ENCODE data around the gene CEBPG. TPM values are rescaled to one million over a fixed set of nuclear protein-coding genes. Genes with fewer than 3 reads are reported as not detected.

CEBPG gene
- total RNA-seq, 1 donor from 2014 or later, result 17.3 TPM

DNA sequence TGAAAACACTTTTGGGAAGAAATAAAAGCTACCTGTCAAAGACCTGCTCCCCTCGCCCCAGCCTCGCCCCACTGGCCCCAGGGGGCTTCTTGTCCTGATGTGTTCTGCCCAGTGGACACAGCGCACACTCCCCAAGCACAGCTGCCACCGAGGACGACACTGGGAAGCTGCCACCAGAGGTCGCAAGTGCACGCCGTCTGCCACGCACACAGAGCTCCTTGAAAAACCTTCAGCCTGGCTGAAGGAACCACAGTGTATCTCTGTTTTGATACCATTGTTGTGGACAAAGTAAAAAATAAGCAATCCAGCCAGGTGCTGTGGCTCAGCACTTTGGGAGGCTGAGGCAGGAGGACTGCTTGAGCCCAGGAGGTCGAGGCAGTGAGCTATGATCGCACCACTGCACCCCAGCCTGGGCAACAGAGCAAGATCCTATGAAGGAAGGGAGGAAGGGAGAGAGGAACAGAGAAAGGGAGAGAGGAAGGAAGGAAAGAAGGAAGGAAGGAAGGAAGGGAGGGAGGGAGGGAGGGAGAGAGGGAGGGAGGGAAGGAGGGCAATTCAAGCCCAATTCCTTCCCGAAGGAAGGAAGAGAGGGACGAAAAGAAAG lies 57.3 kb downstream of the CEBPG start:
- DNase-seq (ENCODE audit: low spot score), result no peak
- intact Hi-C loops (cut with DNase I), result loop anchor here (1.0 kb wide), 1 partner anchor 341 kb away; no protein-coding TSS in a partner anchor

DNA sequence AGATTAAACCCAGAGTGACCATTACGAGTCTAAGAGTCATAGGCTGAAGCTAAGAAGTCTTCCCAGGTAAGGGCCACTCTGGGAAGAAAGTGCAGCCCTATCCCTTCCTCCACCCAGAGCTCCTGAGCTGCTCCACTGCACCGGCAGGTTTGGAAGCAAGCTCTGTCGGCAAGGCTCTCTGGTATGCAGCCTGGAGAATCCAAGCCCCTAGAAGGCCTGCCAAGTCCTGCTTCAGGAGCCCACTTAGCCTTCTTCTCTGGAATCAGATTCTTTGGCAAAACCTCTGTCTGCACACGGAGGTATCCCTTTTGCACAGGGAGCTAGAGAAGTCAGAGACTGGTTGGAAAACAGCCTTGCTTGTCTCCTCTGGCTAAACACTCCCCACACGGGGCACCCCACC lies 58.5 kb downstream of the CEBPG start:
- no peak for DNase-seq (ENCODE audit: low spot score)
- intact Hi-C loops (cut with DNase I), result no loop called here

Other genes starting within 250 kb of the CEBPG start
- gene WDR88, start 241.6 kb upstream of the CEBPG start, total RNA-seq, result not detected
- 22.4 TPM for gene LRP3, start 179.4 kb upstream of the CEBPG start, total RNA-seq
- gene SLC7A10, start 147.9 kb upstream of the CEBPG start, total RNA-seq, result not detected
- gene CEBPA, start 71.2 kb upstream of the CEBPG start, total RNA-seq, result 2.3 TPM
- 30.1 TPM for gene PEPD, start 148.1 kb downstream of the CEBPG start, total RNA-seq
- 0.27 TPM for gene CHST8, start 248.2 kb downstream of the CEBPG start, total RNA-seq

Data from cardiac septum (tissue), 1 donor.